IMR-90 (cell line): Measurements from ENCODE around the gene ITK.

Experiments used
- CTCF ChIP-seq: conservative IDR thresholded peaks from 2 replicates; pipeline ENCODE4 v1.5.1; 2012; ENCODE audit warnings: mild to moderate bottlenecking, low read depth, low read length, improper control_type of control experiment
- TF ChIP-seq, protein P1 (sequence below): fragments of 150-350 bp; IDR thresholded peaks from 2 replicates; pipeline ENCODE4 v1.6.1; 2016; ENCODE audit warnings: low read depth, mild to moderate bottlenecking, low read length, moderate library complexity, borderline replicate concordance

- no peak for TF ChIP-seq CTCF
- TF ChIP-seq, protein P1, sequence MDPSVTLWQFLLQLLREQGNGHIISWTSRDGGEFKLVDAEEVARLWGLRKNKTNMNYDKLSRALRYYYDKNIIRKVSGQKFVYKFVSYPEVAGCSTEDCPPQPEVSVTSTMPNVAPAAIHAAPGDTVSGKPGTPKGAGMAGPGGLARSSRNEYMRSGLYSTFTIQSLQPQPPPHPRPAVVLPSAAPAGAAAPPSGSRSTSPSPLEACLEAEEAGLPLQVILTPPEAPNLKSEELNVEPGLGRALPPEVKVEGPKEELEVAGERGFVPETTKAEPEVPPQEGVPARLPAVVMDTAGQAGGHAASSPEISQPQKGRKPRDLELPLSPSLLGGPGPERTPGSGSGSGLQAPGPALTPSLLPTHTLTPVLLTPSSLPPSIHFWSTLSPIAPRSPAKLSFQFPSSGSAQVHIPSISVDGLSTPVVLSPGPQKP: no peak
These were observed 88.6 kb downstream of the ITK start for GRCh38 chr5:157269165-157269671.
